Transverse colon (tissue), 4 donors: Measurements from ENCODE around the gene SPATA19. TPM values are rescaled to one million over a fixed set of nuclear protein-coding genes. Genes with fewer than 3 reads are reported as not detected.

Source experiments
- DNase-seq: peaks from one replicate; pipeline ENCODE4 v3.0.0-alpha.2; 2019
- H3K27ac ChIP-seq, 4 donors: fragments of 200-600 bp; sonication (generic); 2 replicates each; pipeline ENCODE4 v1.5.1; 2016 to 2018; ENCODE audit warnings: inconsistent platforms in 4 of 4
- H3K27me3 ChIP-seq: fragments of 200-600 bp; sonication (generic); 2 replicates; pipeline ENCODE4 v1.5.1; 2017; ENCODE audit warnings: inconsistent platforms
- H3K36me3 ChIP-seq, 4 donors: fragments of 200-600 bp; sonication (generic); 2 replicates each; pipeline ENCODE4 v1.5.1; 2017 to 2019; ENCODE audit warnings: inconsistent platforms in 4 of 4
- H3K4me1 ChIP-seq, 4 donors: fragments of 200-600 bp; sonication (generic); 2 replicates each; pipeline ENCODE4 v1.5.1; 2017 to 2020; ENCODE audit warnings: inconsistent platforms in 4 of 4
- H3K4me3 ChIP-seq, 4 donors: fragments of 200-600 bp; sonication (generic); 1 replicate in 1 of 4; 2 replicates in 3 of 4; pipeline versions ENCODE4 v1.5.1 to v1.6.1; 2017 to 2019; ENCODE audit warnings: inconsistent platforms in 4 of 4
- H3K9me3 ChIP-seq, 2 donors: fragments of 200-600 bp; sonication (generic); 2 replicates each; pipeline ENCODE4 v1.5.1; 2017 to 2019; ENCODE audit warnings: inconsistent platforms in 2 of 2
- CTCF ChIP-seq, 5 experiments: fragments of 200-600 bp in 3 of 5; fragments of 450-650 bp in 2 of 5; sonication (generic) in 3 of 5; IDR thresholded peaks; 1 replicate in 2 of 5; 2 replicates in 3 of 5; pipeline ENCODE4 v1.5.1; 2016 to 2017; ENCODE audit warnings: antibody characterized with exemption in 5 of 5, inconsistent platforms in 3 of 5, mild to moderate bottlenecking in 2 of 5, moderate library complexity in 1 of 5
- EP300 ChIP-seq: sonication (generic); formaldehyde crosslinking; IDR thresholded peaks from one replicate; pipeline ENCODE4 v1.6.1; 2017; ENCODE audit warnings: antibody characterized with exemption, low read depth
- POLR2A ChIP-seq: fragments of 450-650 bp; IDR thresholded peaks from one replicate; pipeline ENCODE4 v1.6.1; 2016; ENCODE audit warnings: antibody characterized with exemption, mild to moderate bottlenecking, moderate library complexity
- POLR2AphosphoS5 ChIP-seq, 3 donors: sonication (generic); formaldehyde crosslinking; IDR thresholded peaks; one replicate each; pipeline ENCODE4 v1.6.1; 2016; ENCODE audit warnings: antibody characterized with exemption in 3 of 3
- WGBS, 2 donors: methylation state at CpG; one replicate each; pipeline ENCODE4 v1.1.5; 2018; ENCODE audit warnings: low coverage in 1 of 2; 5-methylcytosine and 5-hydroxymethylcytosine counted together
- in situ Hi-C, 4 donors: fragments of 200-750 bp; cut with MboI; loops; one replicate each; pipeline versions ENCODE4 v1.15.0 to v1.15.1; 2017; ENCODE audit warnings: low sequenced_read_pairs in 3 of 4, low pct_ligation_motif_present in 1 of 4, low pct_unique_long_range_greater_than_20kb in 1 of 4
- intact Hi-C: fragments of 100-400 bp; cut with DNase I; formaldehyde crosslinking; loops from one replicate; pipeline ENCODE4 v1.15.1; 2023; ENCODE audit warnings: low total_unique reads
- total RNA-seq, 4 donors: library from RNA; depleted of rRNA; stranded (reverse); fragments of >200 nt; gene quantifications; one replicate each; pipeline ENCODE4 v1.1.0, GENCODE V29; 2016

SPATA19 gene
- total RNA-seq, 4 donors from 2014 or later: not detected

GRCh38 chr11:133818302-133818701 lies 27.0 kb downstream of the SPATA19 start:
- intact Hi-C loops (no loop called here), in situ Hi-C loops (loop anchor here in 1 of 4 donors (25.0 kb wide), 1 partner anchor 681 kb away; no protein-coding TSS in a partner anchor)
- no peak for DNase-seq
- TF ChIP-seq POLR2AphosphoS5 (IDR thresholded peaks at IDR 0.05): no peak
- TF ChIP-seq CTCF (IDR thresholded peaks at IDR 0.05): no peak
- TF ChIP-seq EP300: no peak
- TF ChIP-seq POLR2A: no peak
- H3K36me3 ChIP-seq: no peaks in the 10 kb centered on the region
- no peaks in the 10 kb centered on the region for H3K27me3 ChIP-seq
- no peak overlapping the region for H3K4me3 ChIP-seq
- WGBS, 2 donors: 84% methylated on average over 12 of the region's 12 CpGs; no CpG with 5 or more reads in 1 of the 2 donors
- no peak overlapping the region for H3K27ac ChIP-seq
- no peaks in the 10 kb centered on the region for H3K9me3 ChIP-seq
- no peaks in the 10 kb centered on the region for H3K4me1 ChIP-seq

- Histone ChIP-seq H3K27ac (no peak overlapping the region), H3K9me3 (no peaks in the 10 kb centered on the region), H3K4me1 (no peaks in the 10 kb centered on the region), H3K27me3 (no peaks in the 10 kb centered on the region), H3K4me3 (no peak overlapping the region), H3K36me3 (no peaks in the 10 kb centered on the region)
- WGBS, 2 donors: 91% methylated on average over 6 of the region's 7 CpGs; no CpG with 5 or more reads in 1 of the 2 donors
- no peak for DNase-seq
- TF ChIP-seq POLR2AphosphoS5 (IDR thresholded peaks at IDR 0.05) (no peak), CTCF (IDR thresholded peaks at IDR 0.05) (no peak), EP300 (no peak), POLR2A (no peak)
- in situ Hi-C loops: loop anchor here in 1 of 4 donors (25.0 kb wide), 1 partner anchor 680 kb away; no protein-coding TSS in a partner anchor
- intact Hi-C loops: no loop called here
Observed at GRCh38 chr11:133817449-133817848, 27.9 kb downstream of the SPATA19 start.

GRCh38 chr11:133816146-133816870 lies 29.0 kb downstream of the SPATA19 start:
- DNase-seq: no peak
- in situ Hi-C loops (loop anchor here in 1 of 4 donors (25.0 kb wide), 1 partner anchor 679 kb away; no protein-coding TSS in a partner anchor), intact Hi-C loops (no loop called here)
- Histone ChIP-seq H3K9me3 (no peaks in the 10 kb centered on the region), H3K4me1 (no peaks in the 10 kb centered on the region), H3K4me3 (no peak overlapping the region), H3K27me3 (no peaks in the 10 kb centered on the region), H3K27ac (no peak overlapping the region), H3K36me3 (no peaks in the 10 kb centered on the region)
- no peak for TF ChIP-seq CTCF (IDR thresholded peaks at IDR 0.05)
- TF ChIP-seq POLR2A: no peak
- no peak for TF ChIP-seq EP300
- 64% methylated on average over 5 of the region's 5 CpGs; no CpG with 5 or more reads in 1 of the 2 donors for WGBS, 2 donors

- DNase-seq: no peak
- in situ Hi-C loops: loop anchor here in 1 of 4 donors (25.0 kb wide), 1 partner anchor 678 kb away; no protein-coding TSS in a partner anchor
- H3K27ac ChIP-seq: no peak overlapping the region
- intact Hi-C loops: no loop called here
- H3K36me3 ChIP-seq: no peaks in the 10 kb centered on the region
- WGBS, 2 donors: 57 to 69% methylated on average over 5 of the region's 5 CpGs
- H3K27me3 ChIP-seq: no peaks in the 10 kb centered on the region
- no peaks in the 10 kb centered on the region for H3K9me3 ChIP-seq
- H3K4me3 ChIP-seq: no peak overlapping the region
- no peak for TF ChIP-seq POLR2AphosphoS5 (IDR thresholded peaks at IDR 0.05)
- no peak for TF ChIP-seq EP300
- no peak for TF ChIP-seq POLR2A
- no peak for TF ChIP-seq CTCF (IDR thresholded peaks at IDR 0.05)
- H3K4me1 ChIP-seq: no peaks in the 10 kb centered on the region
Observed at GRCh38 chr11:133815636-133816035, 29.7 kb downstream of the SPATA19 start.
